ENCODE results near the gene STAT3. TPM values are rescaled to one million over a fixed set of nuclear protein-coding genes. Genes with fewer than 3 reads are reported as not detected.
A peak's percentile ranks its signal among the peaks of the same experiment; 100 is the strongest.

Gene STAT3
- total RNA-seq, 4 donors from 2014 or later, result 214 to 433 (median 280) TPM

- DNase-seq (ENCODE audit: low spot score), result no peak
- no peak for ATAC-seq (ENCODE audit: low FRiP score)
Measured at GRCh38 chr17:42342242-42343008, 45.8 kb downstream of the STAT3 start.

GRCh38 chr17:42341568-42341967, 46.7 kb downstream of the STAT3 start:
- no peak for ATAC-seq (ENCODE audit: low FRiP score)
- DNase-seq (ENCODE audit: low spot score), result no peak
- TF ChIP-seq CTCF (IDR thresholded peaks at IDR 0.05), result no peak

More at GRCh38 chr17:42342242-42343008, 45.8 kb downstream of the STAT3 start:
- TF ChIP-seq CTCF (IDR thresholded peaks at IDR 0.05), result no peak

GRCh38 chr17:42340691-42341127, 47.5 kb downstream of the STAT3 start:
- no peak for TF ChIP-seq CTCF (IDR thresholded peaks at IDR 0.05)
- DNase-seq (ENCODE audit: low spot score) (no peak), ATAC-seq (ENCODE audit: low FRiP score) (peak; percentile 41)

DNA sequence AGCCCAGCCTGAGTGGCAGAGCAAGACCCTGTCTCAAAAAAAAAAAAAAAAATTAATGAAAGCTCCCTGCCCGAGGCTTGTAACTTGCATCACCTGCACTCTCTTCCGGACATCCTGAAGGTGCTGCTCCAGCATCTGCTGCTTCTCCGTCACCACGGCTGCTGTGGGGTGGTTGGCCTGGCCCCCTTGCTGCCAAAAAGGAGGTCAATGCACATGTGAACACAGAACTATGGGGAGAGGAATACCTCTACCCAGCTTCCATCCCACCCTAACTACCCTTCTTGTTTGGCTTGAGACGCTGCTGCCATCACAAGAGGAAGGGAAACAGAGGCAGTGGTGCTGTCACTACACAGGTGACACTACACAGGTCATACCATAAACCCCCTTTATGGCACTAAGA, 49.0 kb downstream of the STAT3 start:
- DNase-seq (ENCODE audit: low spot score), result no peak
- no peak for ATAC-seq (ENCODE audit: low FRiP score)
- no peak for TF ChIP-seq CTCF (IDR thresholded peaks at IDR 0.05)

DNA sequence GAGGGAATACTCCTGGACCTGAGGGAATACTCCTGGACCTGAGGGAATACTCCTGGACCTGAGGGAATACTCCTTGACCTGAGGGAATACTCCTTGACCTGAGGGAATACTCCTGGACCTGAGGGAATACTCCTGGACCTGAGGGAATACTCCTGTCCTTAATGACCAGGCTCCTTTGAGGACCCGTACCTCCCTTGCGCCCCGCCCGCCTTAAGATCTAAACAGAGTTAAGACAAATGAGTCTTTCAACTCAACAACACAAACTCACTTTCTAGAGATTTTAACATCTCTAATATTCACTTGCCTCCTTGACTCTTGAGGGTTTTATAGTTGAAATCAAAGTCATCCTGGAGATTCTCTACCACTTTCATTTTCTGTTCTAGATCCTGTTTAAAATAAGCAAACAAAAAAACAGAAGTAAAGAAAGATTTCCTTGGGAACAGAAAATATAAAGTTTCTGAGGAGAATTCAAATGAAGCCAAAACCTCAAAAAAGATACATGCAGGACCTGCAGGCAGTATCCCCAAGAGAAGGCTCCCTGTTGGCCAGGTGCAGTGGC, 49.7 kb downstream of the STAT3 start:
- no peak for TF ChIP-seq CTCF (IDR thresholded peaks at IDR 0.05)
- ATAC-seq (ENCODE audit: low FRiP score) (no peak), DNase-seq (ENCODE audit: low spot score) (no peak)

- no peak for TF ChIP-seq CTCF (IDR thresholded peaks at IDR 0.05)
- no peak for ATAC-seq (ENCODE audit: low FRiP score)
- no peak for DNase-seq (ENCODE audit: low spot score)
Measured at GRCh38 chr17:42337442-42337841, 50.8 kb downstream of the STAT3 start.

DNA sequence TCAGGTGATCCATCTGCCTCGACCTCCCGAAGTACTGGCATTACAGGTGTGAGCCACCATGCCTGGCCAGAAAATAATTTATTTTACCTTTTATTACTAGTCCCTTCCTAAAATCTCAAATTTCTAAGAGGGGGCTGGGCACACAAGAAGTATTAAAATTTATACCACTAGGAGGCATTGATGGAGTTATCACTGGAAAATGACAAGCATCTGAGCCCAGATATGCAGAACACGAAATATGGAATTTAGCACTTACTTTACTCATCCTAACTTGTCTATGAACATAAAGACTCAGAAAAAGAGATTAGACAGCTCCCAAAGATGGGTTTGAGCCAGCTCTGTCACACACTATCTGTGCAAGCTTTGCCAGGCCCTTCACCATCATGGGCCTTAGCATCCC, 53.6 kb downstream of the STAT3 start:
- no peak for ATAC-seq (ENCODE audit: low FRiP score)
- DNase-seq (ENCODE audit: low spot score), result no peak
- no peak for TF ChIP-seq CTCF (IDR thresholded peaks at IDR 0.05)

Data from omental fat pad (tissue), 4 donors.